ENCODE measurements around the gene CAMK2N2. TPM values are rescaled to one million over a fixed set of nuclear protein-coding genes. Genes with fewer than 3 reads are reported as not detected.

The CAMK2N2 gene
- polyA plus RNA-seq, 1 donor, result 0.72 TPM

- no peak overlapping the region for H3K27ac ChIP-seq (ENCODE audit: low read length)
- no peak overlapping the region for H3K4me3 ChIP-seq (ENCODE audit: low read length)
- no CpG with 5 or more reads among the region's 3 CpGs for WGBS (ENCODE audit: insufficient coverage, low lambda C conversion rate)
- H3K27me3 ChIP-seq (ENCODE audit: control insufficient read depth, insufficient read depth, low read length), result no peaks in the 10 kb centered on the region
- no peak for DNase-seq
- H3K36me3 ChIP-seq (ENCODE audit: control insufficient read depth, insufficient read depth, low read length), result peaks cover 3% of the 10 kb centered on the region
- no peaks in the 10 kb centered on the region for H3K9me3 ChIP-seq (ENCODE audit: control insufficient read depth, low read depth, low read length)
- H3K4me1 ChIP-seq (ENCODE audit: control insufficient read depth, insufficient read depth, low read length), result peaks cover 2% of the 10 kb centered on the region
Measured at GRCh38 chr3:184295771-184296170, 34.4 kb upstream of the CAMK2N2 start.

- H3K4me3 ChIP-seq (ENCODE audit: low read length), result no peak overlapping the region
- no peaks in the 10 kb centered on the region for H3K36me3 ChIP-seq (ENCODE audit: control insufficient read depth, insufficient read depth, low read length)
- no CpG with 5 or more reads among the region's 21 CpGs for WGBS (ENCODE audit: insufficient coverage, low lambda C conversion rate)
- peaks cover 2% of the 10 kb centered on the region for H3K4me1 ChIP-seq (ENCODE audit: control insufficient read depth, insufficient read depth, low read length)
- H3K9me3 ChIP-seq (ENCODE audit: control insufficient read depth, low read depth, low read length), result no peaks in the 10 kb centered on the region
- no peak for DNase-seq
- no peak overlapping the region for H3K27ac ChIP-seq (ENCODE audit: low read length)
- H3K27me3 ChIP-seq (ENCODE audit: control insufficient read depth, insufficient read depth, low read length), result peaks cover 5% of the 10 kb centered on the region
Measured at GRCh38 chr3:184291738-184292445, 30.5 kb upstream of the CAMK2N2 start.

GRCh38 chr3:184291044-184291737, 29.8 kb upstream of the CAMK2N2 start:
- Histone ChIP-seq H3K4me1 (ENCODE audit: control insufficient read depth, insufficient read depth, low read length) (peaks cover 2% of the 10 kb centered on the region), H3K4me3 (ENCODE audit: low read length) (no peak overlapping the region), H3K27ac (ENCODE audit: low read length) (no peak overlapping the region), H3K9me3 (ENCODE audit: control insufficient read depth, low read depth, low read length) (no peaks in the 10 kb centered on the region), H3K27me3 (ENCODE audit: control insufficient read depth, insufficient read depth, low read length) (peaks cover 5% of the 10 kb centered on the region), H3K36me3 (ENCODE audit: control insufficient read depth, insufficient read depth, low read length) (no peaks in the 10 kb centered on the region)
- no CpG with 5 or more reads among the region's 22 CpGs for WGBS (ENCODE audit: insufficient coverage, low lambda C conversion rate)
- DNase-seq, result no peak

GRCh38 chr3:184290331-184290730, 29.0 kb upstream of the CAMK2N2 start:
- H3K27ac ChIP-seq (ENCODE audit: low read length), result no peak overlapping the region

GRCh38 chr3:184289426-184289938, 28.1 kb upstream of the CAMK2N2 start:
- no peak overlapping the region for H3K4me3 ChIP-seq (ENCODE audit: low read length)
- peaks cover 2% of the 10 kb centered on the region for H3K4me1 ChIP-seq (ENCODE audit: control insufficient read depth, insufficient read depth, low read length)
- no CpG with 5 or more reads among the region's 10 CpGs for WGBS (ENCODE audit: insufficient coverage, low lambda C conversion rate)
- H3K36me3 ChIP-seq (ENCODE audit: control insufficient read depth, insufficient read depth, low read length), result no peaks in the 10 kb centered on the region
- no peaks in the 10 kb centered on the region for H3K9me3 ChIP-seq (ENCODE audit: control insufficient read depth, low read depth, low read length)
- H3K27ac ChIP-seq (ENCODE audit: low read length), result no peak overlapping the region
- peaks cover 10% of the 10 kb centered on the region for H3K27me3 ChIP-seq (ENCODE audit: control insufficient read depth, insufficient read depth, low read length)
- peak in 1 of 2 donors; percentile 11 for DNase-seq

More at GRCh38 chr3:184290331-184290730, 29.0 kb upstream of the CAMK2N2 start:
- peaks cover 9% of the 10 kb centered on the region for H3K27me3 ChIP-seq (ENCODE audit: control insufficient read depth, insufficient read depth, low read length)
- no peaks in the 10 kb centered on the region for H3K36me3 ChIP-seq (ENCODE audit: control insufficient read depth, insufficient read depth, low read length)
- H3K4me1 ChIP-seq (ENCODE audit: control insufficient read depth, insufficient read depth, low read length), result peaks cover 2% of the 10 kb centered on the region
- DNase-seq, result no peak
- no CpG with 5 or more reads among the region's 10 CpGs for WGBS (ENCODE audit: insufficient coverage, low lambda C conversion rate)
- H3K4me3 ChIP-seq (ENCODE audit: low read length), result no peak overlapping the region
- H3K9me3 ChIP-seq (ENCODE audit: control insufficient read depth, low read depth, low read length), result no peaks in the 10 kb centered on the region

- H3K27me3 ChIP-seq (ENCODE audit: control insufficient read depth, insufficient read depth, low read length), result peaks cover 15% of the 10 kb centered on the region
- H3K4me3 ChIP-seq (ENCODE audit: low read length), result no peak overlapping the region
- H3K9me3 ChIP-seq (ENCODE audit: control insufficient read depth, low read depth, low read length), result no peaks in the 10 kb centered on the region
- WGBS (ENCODE audit: insufficient coverage, low lambda C conversion rate), result no CpG with 5 or more reads among the region's 4 CpGs
- H3K27ac ChIP-seq (ENCODE audit: low read length), result no peak overlapping the region
- H3K36me3 ChIP-seq (ENCODE audit: control insufficient read depth, insufficient read depth, low read length), result no peaks in the 10 kb centered on the region
- H3K4me1 ChIP-seq (ENCODE audit: control insufficient read depth, insufficient read depth, low read length), result no peaks in the 10 kb centered on the region
- DNase-seq, result peak; percentile 30 to 46
Measured at GRCh38 chr3:184284696-184285095, 23.3 kb upstream of the CAMK2N2 start.

- Histone ChIP-seq H3K4me3 (ENCODE audit: low read length) (no peak overlapping the region), H3K27me3 (ENCODE audit: control insufficient read depth, insufficient read depth, low read length) (peaks cover 14% of the 10 kb centered on the region), H3K27ac (ENCODE audit: low read length) (no peak overlapping the region), H3K4me1 (ENCODE audit: control insufficient read depth, insufficient read depth, low read length) (no peaks in the 10 kb centered on the region), H3K36me3 (ENCODE audit: control insufficient read depth, insufficient read depth, low read length) (no peaks in the 10 kb centered on the region), H3K9me3 (ENCODE audit: control insufficient read depth, low read depth, low read length) (no peaks in the 10 kb centered on the region)
- no CpG with 5 or more reads among the region's 8 CpGs for WGBS (ENCODE audit: insufficient coverage, low lambda C conversion rate)
- no peak for DNase-seq
Measured at GRCh38 chr3:184283681-184284080, 22.3 kb upstream of the CAMK2N2 start.

- H3K4me3 ChIP-seq (ENCODE audit: low read length), result no peak overlapping the region
- H3K27me3 ChIP-seq (ENCODE audit: control insufficient read depth, insufficient read depth, low read length), result peaks cover 21% of the 10 kb centered on the region
- H3K9me3 ChIP-seq (ENCODE audit: control insufficient read depth, low read depth, low read length), result no peaks in the 10 kb centered on the region
- H3K36me3 ChIP-seq (ENCODE audit: control insufficient read depth, insufficient read depth, low read length), result no peaks in the 10 kb centered on the region
- WGBS (ENCODE audit: insufficient coverage, low lambda C conversion rate), result no CpG with 5 or more reads among the region's 4 CpGs
- no peak overlapping the region for H3K27ac ChIP-seq (ENCODE audit: low read length)
- no peak for DNase-seq
- no peaks in the 10 kb centered on the region for H3K4me1 ChIP-seq (ENCODE audit: control insufficient read depth, insufficient read depth, low read length)
Measured at GRCh38 chr3:184282941-184283340, 21.6 kb upstream of the CAMK2N2 start.

GRCh38 chr3:184277366-184277765, 16.0 kb upstream of the CAMK2N2 start:
- H3K27me3 ChIP-seq (ENCODE audit: control insufficient read depth, insufficient read depth, low read length), result peaks cover 57% of the 10 kb centered on the region
- no peaks in the 10 kb centered on the region for H3K4me1 ChIP-seq (ENCODE audit: control insufficient read depth, insufficient read depth, low read length)
- no CpG with 5 or more reads among the region's 6 CpGs for WGBS (ENCODE audit: insufficient coverage, low lambda C conversion rate)
- no peaks in the 10 kb centered on the region for H3K36me3 ChIP-seq (ENCODE audit: control insufficient read depth, insufficient read depth, low read length)
- DNase-seq, result no peak
- peaks cover 5% of the 10 kb centered on the region for H3K9me3 ChIP-seq (ENCODE audit: control insufficient read depth, low read depth, low read length)
- no peak overlapping the region for H3K27ac ChIP-seq (ENCODE audit: low read length)
- no peak overlapping the region for H3K4me3 ChIP-seq (ENCODE audit: low read length)

GRCh38 chr3:184275961-184276910, 14.9 kb upstream of the CAMK2N2 start, which contains the start of gene ECE2:
ECE2 (plus strand) TSS chr3:184276022; CDS start chr3:184276154, 132 bp downstream.
- Histone ChIP-seq H3K4me3 (ENCODE audit: low read length) (no peak within 1 kb of the TSS), H3K27me3 (ENCODE audit: control insufficient read depth, insufficient read depth, low read length) (peaks cover 57% of the 10 kb centered on the region), H3K27ac (ENCODE audit: low read length) (no peak within 1 kb of the TSS), H3K36me3 (ENCODE audit: control insufficient read depth, insufficient read depth, low read length) (no peaks in the 10 kb centered on the region), H3K9me3 (ENCODE audit: control insufficient read depth, low read depth, low read length) (peaks cover 5% of the 10 kb centered on the region), H3K4me1 (ENCODE audit: control insufficient read depth, insufficient read depth, low read length) (no peaks in the 10 kb centered on the region)
- no peak for DNase-seq
- no CpG with 5 or more reads among the region's 65 CpGs for WGBS (ENCODE audit: insufficient coverage, low lambda C conversion rate)
